BJ (cell line): ENCODE results near the gene PTPRK. TPM values are rescaled to one million over a fixed set of nuclear protein-coding genes. Genes with fewer than 3 reads are reported as not detected.

Experiments used
- CTCF ChIA-PET: fragments of 350-600 bp; formaldehyde crosslinking; extraction: SDS; loops from one replicate; lab custom pipeline; 2021; ENCODE audit warnings: antibody characterized with exemption, inconsistent platforms; lab: Yijun Ruan, JAX
- POLR2A ChIA-PET: fragments of 300-600 bp; sonication (Branson Sonifier 250); formaldehyde crosslinking; extraction: SDS; loops from one replicate; lab custom pipeline; 2021; ENCODE audit warnings: antibody characterized with exemption; lab: Charles Lee
- DNase-seq: peaks from one replicate; pipeline ENCODE4 v3.0.0-alpha.2; 2011; ENCODE audit warnings: low read depth
- H3K27me3 ChIP-seq: 2 replicates; pipeline ENCODE4 v1.6.0; 2011; ENCODE audit warnings: low read length; ENCODE audit not compliant: control insufficient read depth, insufficient read depth
- H3K36me3 ChIP-seq: 2 replicates; pipeline ENCODE4 v1.5.1; 2011; ENCODE audit warnings: low read length; ENCODE audit not compliant: control insufficient read depth, insufficient read depth
- H3K4me3 ChIP-seq: 2 replicates; pipeline ENCODE4 v1.5.1; 2011; ENCODE audit warnings: low read depth, mild to moderate bottlenecking, control low read depth, low read length
- polyA plus RNA-seq: library from polyadenylated mRNA; depleted of rRNA; stranded (reverse); fragments of >200 nt; gene quantifications from 2 replicates; pipeline ENCODE4 v1.2.3, GENCODE V29; 2011
- TF ChIP-seq, protein P1 (sequence below): IDR thresholded peaks from 2 replicates; pipeline ENCODE4 v1.5.1; 2011; ENCODE audit warnings: low read depth, mild to moderate bottlenecking, control low read depth, inconsistent platforms, low read length, moderate library complexity; ENCODE audit not compliant: insufficient read depth

Gene PTPRK
- polyA plus RNA-seq, 1 experiment = 18.5 TPM

DNA sequence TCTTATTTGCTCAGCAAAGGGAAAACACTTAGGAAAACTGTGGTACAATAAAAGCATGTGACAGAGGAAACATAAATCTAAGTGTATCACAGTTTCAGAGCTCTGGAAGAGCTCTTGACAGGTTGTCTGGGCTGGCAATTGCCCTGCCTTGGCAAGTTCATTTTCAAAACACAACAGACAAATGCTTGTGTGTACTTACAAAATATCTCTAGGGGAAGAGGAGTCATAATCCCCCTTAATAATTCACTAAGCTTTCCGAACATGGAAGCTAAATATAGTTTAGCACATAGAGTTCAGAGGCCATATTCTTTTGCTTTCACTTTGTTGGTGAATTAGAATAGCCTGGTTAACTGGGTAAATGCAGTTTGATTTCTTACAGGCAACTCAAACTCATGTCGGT lies 407.9 kb downstream of the PTPRK start:
- no peak for DNase-seq
- Histone ChIP-seq H3K4me3 (no peak overlapping the region), H3K27me3 (no peaks in the 10 kb centered on the region), H3K36me3 (no peaks in the 10 kb centered on the region)
- POLR2A ChIA-PET = no interaction called here
- TF ChIP-seq, protein P1, sequence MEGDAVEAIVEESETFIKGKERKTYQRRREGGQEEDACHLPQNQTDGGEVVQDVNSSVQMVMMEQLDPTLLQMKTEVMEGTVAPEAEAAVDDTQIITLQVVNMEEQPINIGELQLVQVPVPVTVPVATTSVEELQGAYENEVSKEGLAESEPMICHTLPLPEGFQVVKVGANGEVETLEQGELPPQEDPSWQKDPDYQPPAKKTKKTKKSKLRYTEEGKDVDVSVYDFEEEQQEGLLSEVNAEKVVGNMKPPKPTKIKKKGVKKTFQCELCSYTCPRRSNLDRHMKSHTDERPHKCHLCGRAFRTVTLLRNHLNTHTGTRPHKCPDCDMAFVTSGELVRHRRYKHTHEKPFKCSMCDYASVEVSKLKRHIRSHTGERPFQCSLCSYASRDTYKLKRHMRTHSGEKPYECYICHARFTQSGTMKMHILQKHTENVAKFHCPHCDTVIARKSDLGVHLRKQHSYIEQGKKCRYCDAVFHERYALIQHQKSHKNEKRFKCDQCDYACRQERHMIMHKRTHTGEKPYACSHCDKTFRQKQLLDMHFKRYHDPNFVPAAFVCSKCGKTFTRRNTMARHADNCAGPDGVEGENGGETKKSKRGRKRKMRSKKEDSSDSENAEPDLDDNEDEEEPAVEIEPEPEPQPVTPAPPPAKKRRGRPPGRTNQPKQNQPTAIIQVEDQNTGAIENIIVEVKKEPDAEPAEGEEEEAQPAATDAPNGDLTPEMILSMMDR = no peak
- CTCF ChIA-PET = interaction anchor here (1.0 kb wide), 1 partner anchor 8 kb away, joined by 3 read pairs; no protein-coding TSS in a partner anchor

DNA sequence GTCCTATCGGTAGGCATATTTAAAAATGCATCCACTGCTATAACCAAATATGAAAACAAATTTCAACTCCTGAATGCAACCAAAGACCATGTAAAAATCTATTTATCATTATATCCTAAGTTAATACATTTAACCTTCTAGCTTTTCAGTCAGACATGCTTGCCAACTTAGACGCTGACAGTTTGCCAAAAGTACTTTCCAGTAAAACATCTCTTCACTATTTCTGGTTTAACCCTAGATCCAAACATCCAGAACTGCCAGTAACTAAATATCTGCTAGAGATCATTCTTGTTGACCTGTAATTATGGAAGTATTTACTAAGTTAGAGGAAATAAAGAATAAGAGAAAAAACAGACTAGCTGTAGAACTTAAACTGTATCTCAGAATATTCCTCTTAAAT lies 409.3 kb downstream of the PTPRK start:
- TF ChIP-seq, protein P1 = no peak
- H3K4me3 ChIP-seq = no peak overlapping the region
- no peaks in the 10 kb centered on the region for H3K27me3 ChIP-seq
- ChIA-PET CTCF (no interaction called here), POLR2A (no interaction called here)
- DNase-seq = no peak
- H3K36me3 ChIP-seq = no peaks in the 10 kb centered on the region

DNA sequence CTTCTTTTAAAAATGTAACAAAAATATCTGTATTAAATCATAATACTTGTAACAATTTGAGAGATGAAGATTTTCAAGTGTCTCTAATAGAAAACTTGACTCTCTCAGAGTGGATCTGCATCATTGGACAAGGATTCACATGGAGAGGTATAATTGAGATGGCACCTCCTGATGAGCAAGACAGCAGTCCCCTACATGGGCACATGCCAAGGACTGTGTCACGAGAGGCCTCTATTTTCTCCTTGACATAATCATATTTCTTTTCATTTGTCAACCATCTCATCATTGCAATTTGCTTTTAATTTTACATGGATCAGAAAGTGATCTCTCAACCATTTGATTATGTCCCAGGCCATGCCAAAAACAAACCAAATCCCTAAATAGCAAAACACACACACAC lies 412.7 kb downstream of the PTPRK start:
- TF ChIP-seq, protein P1 = no peak
- Histone ChIP-seq H3K36me3 (no peaks in the 10 kb centered on the region), H3K27me3 (no peaks in the 10 kb centered on the region), H3K4me3 (no peak overlapping the region)
- DNase-seq = no peak
- POLR2A ChIA-PET = no interaction called here
- CTCF ChIA-PET = no interaction called here

DNA sequence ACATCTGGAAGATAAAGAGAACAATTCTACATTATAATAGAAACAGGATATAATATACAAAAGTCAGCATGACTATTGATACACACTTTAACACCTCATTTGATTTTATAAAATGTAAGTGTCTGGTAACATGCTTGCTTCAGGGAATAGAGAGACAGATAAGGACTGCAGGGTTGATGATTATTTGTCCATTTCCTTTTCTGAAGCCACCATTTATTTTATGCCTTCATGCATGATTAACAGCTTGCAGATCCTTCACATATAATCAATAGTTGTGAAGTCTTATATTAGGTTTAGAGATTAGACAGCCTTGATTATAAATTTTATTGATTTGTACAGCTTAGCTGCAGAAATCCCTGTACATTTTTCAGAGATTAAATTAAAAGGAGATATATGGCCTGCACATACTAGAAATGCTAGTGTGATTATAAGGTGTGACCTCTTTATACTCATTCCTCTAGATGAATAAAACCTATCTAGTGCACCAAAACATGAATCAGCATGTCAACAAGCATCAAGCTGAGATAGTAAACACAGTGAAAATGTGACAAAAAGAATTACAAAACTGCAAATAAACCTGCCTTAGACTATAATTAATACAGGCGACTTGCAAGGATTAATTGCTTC lies 420.7 kb downstream of the PTPRK start:
- H3K36me3 ChIP-seq = no peaks in the 10 kb centered on the region
- ChIA-PET CTCF (no interaction called here), POLR2A (no interaction called here)
- DNase-seq = no peak
- H3K4me3 ChIP-seq = no peak overlapping the region
- H3K27me3 ChIP-seq = no peaks in the 10 kb centered on the region
- TF ChIP-seq, protein P1 = no peak

DNA sequence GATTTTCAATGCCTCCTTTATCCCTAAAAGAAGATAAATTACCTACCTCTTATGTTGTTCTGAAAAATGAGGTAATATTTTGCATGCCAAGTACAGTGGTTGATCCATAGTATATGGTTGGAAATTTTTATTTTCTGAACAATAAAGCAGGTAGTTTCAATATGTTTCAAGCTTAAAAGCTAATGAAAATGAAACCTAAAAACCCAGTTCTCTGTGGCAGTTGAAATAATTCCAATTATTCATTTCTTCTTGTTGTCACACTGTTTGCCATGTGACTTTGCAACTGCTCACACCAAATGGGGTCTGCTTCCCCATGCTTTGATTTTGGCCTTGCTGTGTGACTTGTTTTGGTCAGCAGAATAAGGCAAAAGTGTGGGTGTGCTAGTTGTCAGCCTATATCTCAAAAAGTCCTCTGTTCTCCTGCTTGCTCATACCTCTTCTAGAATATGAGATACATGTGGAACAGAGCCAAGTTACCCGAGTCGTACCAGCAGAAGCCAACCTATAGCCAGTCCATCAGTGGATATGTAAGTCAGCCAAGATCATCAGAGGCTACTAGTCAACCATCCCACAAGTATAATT lies 422.3 kb downstream of the PTPRK start:
- no peaks in the 10 kb centered on the region for H3K36me3 ChIP-seq
- H3K4me3 ChIP-seq = no peak overlapping the region
- no peaks in the 10 kb centered on the region for H3K27me3 ChIP-seq
- TF ChIP-seq, protein P1 = no peak
- ChIA-PET CTCF (interaction anchor here (1.5 kb wide), 1 partner anchor 10 kb away, joined by 3 read pairs; no protein-coding TSS in a partner anchor), POLR2A (no interaction called here)
- DNase-seq = no peak
